Measurements from ENCODE around the gene MEP1A.
"Not testable (repeated sequence)": the region's sequence is repeated elsewhere in the genome, so short reads cannot be mapped to it uniquely, and the experiment has no call there.

MEP1A gene

GRCh38 chr6:46777476-46778346 is 15.5 kb upstream of the MEP1A start:
- no peak for DNase-seq

DNA sequence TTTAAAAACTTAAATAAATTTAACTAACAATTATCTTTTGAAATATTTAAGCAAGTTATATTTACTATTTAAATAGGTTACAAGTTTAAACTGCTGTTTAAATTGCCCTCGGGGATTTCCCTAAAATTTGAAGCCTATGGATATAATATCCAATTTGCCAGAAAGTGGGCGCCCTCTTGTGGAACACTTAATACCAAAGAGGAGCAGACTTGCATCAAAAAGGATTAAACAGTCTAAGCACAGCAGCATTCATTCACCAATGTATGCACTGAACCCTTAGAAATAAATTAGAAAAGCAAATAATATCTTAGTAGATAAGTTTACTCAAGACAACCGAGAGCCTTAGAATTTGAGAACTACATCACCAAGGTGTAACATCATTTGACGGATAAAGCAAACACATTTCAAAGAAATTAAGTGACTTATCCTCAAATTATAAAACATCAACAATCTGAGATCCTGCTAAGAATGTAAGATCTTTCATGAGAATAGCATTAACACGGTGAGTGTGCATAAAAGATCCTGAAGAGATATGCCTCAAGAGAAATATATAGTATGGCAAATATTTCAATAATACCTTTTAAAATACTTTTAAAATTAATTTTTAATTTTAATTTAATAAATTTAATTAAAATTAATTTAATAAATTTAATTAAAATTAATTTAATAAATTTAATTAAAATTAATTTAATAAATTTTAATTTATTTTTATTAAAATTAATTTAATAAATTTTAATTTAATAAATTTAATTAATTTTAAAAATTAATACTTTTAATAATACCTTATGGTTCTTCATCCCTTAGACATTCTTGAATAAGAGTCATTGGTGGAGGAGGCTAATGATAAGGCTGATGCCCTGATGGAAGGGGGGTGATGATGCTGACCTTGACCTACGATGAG is 11.5 kb upstream of the MEP1A start:
- no peak for DNase-seq

DNA sequence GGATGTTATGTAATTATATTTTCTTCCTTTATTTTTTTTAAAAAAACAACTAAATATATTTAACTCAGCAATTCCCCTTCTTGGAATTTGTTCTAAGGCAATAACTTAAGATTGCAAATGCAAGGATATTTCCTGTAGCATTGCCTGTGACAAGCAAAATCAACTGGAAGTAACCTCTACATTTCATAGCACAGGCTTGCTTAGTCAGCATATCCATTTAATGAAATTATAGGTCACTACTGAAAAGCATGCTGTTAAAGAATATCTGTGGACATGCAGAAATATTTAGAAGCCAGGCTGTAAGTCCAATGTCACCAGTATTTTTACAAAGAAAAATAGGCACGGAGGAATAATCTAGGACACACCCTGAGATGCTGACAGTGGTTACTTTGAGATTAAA is 8.7 kb upstream of the MEP1A start:
- no peak for DNase-seq

GRCh38 chr6:46787871-46788540 is 5.2 kb upstream of the MEP1A start:
- DNase-seq = no peak

DNA sequence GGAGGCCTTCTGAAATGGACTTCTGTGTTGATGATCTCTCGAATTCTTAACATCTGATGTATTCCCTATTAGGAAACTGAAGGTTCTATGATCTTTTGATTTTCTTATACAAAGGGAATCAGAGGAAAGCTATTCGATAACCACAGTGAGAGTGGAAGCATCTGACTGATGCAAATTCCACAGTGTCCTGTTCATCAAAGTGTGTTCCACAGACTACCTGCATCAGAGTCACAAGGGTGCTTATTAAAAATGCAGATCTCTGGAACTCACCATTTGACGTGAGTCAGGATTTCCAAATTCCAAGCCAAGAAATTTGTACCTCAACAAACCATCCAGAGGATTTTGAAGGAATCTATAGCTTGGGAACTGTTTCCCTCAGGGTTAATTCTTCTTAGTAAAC is 4.4 kb upstream of the MEP1A start:
- DNase-seq = no peak

DNA sequence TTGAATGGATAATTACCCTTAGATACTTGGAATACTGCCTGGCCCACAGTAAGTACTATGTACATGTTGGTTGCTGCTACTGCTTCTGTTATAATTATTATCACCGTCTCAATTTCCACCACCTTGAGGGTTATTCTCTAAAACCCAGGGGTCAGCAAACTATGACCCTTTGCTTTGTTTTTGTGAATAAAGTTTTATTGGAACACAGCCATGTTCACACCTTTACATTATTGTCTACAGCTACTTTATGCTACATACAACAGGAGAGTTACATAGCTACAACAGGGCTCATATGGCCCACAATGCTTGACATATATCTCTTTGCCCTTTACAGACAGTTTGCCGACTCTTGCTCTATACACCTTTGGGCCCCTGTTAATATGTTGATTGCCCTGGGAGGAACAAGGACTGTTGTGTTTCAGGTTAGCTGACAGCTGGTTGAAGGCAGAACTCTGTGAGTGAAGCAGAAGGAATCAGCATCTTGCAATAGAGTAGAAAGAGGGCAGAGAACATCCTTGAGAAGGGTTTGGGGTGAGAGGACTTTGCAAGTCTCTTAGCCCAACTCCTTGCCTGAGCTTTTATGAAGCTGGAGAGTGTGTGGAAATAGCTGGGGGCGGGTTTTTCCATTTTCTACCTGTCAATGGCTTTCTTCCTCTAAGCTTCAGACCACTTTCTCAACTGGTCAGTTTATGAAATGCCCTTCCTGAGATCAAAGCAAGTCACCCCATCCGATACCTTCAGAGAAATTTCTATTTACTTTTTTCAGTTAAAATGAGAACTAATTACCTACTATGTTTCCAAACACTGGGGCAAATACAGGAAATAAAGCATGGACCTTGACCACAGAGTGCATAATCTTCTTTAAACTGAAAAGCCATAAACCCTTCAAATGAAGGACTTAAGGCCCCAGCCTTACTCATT is 3.5 kb upstream of the MEP1A start:
- no peak for DNase-seq

DNA sequence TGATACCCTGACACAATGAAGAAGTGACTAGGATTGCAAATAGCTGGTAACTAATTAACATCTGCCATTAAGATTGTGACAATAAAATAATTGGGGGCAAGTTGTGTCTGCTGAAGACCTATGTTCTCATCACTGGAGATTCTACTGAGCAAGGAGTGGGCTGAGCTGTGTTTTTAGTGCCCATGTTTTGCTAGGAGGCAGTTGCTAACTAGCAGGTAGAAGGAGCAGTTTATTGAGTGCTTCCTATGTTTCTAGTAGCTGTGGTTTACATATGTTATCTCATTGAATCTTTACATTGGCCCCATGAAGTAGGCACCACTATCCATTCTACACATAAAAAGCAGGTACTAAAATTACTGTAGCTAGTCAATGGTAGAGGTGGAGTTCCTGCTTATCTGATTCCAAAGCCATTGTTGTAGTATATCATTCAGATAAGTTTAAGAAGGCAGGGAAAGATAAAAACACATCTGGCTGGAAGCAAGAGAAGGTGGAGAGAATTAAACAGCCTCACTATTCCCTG is 2.8 kb upstream of the MEP1A start:
- no peak for DNase-seq

GRCh38 chr6:46792635-46793034 is 554 bp upstream of the MEP1A start:
- DNase-seq = no peak

DNA sequence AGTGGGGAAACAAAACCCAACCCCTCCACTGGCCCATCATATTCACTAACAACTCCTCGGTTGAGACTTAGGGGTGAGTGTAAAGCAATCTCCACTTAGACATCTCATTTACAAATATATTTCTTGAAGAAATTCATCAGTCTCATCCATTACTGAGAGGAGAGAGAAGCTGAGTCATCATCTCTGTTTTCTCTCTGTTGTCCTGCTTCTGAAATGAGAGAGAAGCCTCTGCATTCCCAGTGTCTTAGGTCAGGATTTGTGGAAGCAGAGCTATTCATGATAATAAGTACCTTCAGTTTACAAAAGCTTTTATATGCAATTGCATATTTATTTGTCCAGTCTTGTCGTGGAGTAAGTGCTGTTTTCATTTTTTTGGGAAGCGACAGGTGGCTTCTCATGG is 879 bp downstream of the MEP1A start:
- DNase-seq = no peak

- no peak for DNase-seq
Measured at GRCh38 chr6:46795816-46796215, 2.6 kb downstream of the MEP1A start.

GRCh38 chr6:46796848-46797580 is 3.8 kb downstream of the MEP1A start:
- DNase-seq = no peak

GRCh38 chr6:46799657-46800056 is 6.5 kb downstream of the MEP1A start:
- DNase-seq = no peak

GRCh38 chr6:46808806-46809205 is 15.6 kb downstream of the MEP1A start:
- DNase-seq = no peak

GRCh38 chr6:46815130-46815529 is 21.9 kb downstream of the MEP1A start:
- no peak for DNase-seq

- no peak for DNase-seq
Measured at GRCh38 chr6:46816626-46817025, 23.4 kb downstream of the MEP1A start.

GRCh38 chr6:46819561-46819960 is 26.4 kb downstream of the MEP1A start:
- DNase-seq = no peak

- DNase-seq = no peak
Measured at GRCh38 chr6:46821458-46821881, 28.3 kb downstream of the MEP1A start.

DNA sequence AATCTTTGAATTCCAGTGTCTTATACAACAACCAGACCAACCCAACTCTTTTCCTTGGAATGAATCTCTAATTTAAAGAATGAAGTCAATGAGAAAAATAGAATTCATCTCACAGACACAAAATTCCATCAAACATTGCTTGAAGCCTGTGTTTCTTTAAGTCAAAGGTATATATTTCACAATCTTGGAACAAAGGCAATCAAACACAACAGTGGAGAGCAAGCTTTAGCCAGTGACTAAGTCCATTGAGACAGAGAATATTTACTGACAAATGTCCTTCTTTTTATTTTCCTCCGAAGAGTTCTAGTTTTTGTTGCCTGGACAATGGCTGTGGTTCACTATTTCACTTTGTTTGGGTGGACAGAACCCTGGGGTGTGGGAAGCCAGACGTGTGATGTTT is 35.8 kb downstream of the MEP1A start:
- DNase-seq = no peak

- DNase-seq = no peak
Measured at GRCh38 chr6:46832816-46833215, 39.6 kb downstream of the MEP1A start.

DNA sequence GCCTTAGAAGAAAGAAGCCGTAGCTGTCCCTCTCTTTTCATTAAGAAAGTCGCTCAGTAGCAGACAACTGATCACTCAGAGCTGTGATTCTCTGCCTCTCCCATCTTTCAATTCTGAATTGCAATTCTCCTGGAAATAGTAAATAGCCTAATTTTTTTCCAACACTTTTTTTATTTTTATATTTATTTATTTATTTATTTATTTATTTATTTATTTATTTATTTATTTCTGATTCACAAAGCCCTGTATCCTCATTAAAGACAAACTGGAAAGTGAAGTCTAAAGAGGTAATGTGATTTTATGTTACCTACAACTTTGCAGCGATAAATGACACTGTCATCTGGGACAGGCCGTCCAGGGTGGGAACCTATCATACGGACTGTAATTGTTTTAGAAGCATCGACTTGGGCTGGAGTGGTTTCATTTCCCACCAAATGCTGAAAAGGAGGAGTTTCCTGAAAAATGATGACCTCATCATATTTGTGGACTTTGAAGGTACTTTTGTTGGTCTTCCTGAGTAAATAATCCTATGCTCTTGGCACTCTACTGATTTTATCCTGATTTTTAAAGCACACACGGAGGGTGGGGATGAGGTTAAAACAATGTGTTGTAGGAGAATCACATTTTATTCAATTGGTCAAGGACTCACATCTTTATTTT is 41.2 kb downstream of the MEP1A start:
- DNase-seq = not testable (repeated sequence)

DNA sequence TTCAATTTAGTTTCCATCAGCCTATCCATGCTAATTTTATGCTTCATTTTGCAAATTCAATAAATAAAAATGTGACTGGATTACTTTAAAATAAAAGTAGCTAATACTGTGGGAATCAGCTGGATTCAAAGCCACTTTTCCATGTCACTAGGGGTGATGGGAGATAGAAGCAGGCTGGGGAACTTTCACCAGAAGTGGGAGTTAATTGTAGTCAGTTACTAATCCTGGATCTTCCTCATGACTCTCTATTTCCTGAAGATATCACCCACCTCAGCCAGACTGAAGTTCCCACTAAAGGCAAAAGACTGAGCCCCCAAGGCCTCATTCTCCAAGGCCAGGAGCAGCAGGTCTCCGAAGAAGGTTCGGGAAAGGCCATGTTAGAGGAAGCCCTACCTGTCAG is 41.8 kb downstream of the MEP1A start:
- not testable (repeated sequence) for DNase-seq

Measured in NK-92 treated with Interleukin-12 subunit alpha and Interleukin-12 subunit beta, amount 100 ng/mL, for 24 hours (cell line).